GDM1 (cell line): ENCODE data around the gene ADGB.
"Not testable (repeated sequence)": the region's sequence is repeated elsewhere in the genome, so short reads cannot be mapped to it uniquely, and the experiment has no call there.

ENCODE experiments used
- DNase-seq: peaks from one replicate; lab custom pipeline; 2025; lab: John Stamatoyannopoulos, UW

The ADGB gene

GRCh38 chr6:146819596-146820320, 221.0 kb downstream of the ADGB start:
- no peak for DNase-seq

GRCh38 chr6:146827216-146827928, 228.6 kb downstream of the ADGB start:
- no peak for DNase-seq

GRCh38 chr6:146829792-146830565, 231.2 kb downstream of the ADGB start:
- DNase-seq, result no peak

GRCh38 chr6:146833157-146833556, 234.4 kb downstream of the ADGB start:
- DNase-seq, result no peak

GRCh38 chr6:146840216-146840615, 241.4 kb downstream of the ADGB start:
- no peak for DNase-seq

- no peak for DNase-seq
These were observed 241.9 kb downstream of the ADGB start for GRCh38 chr6:146840641-146841040.

- no peak for DNase-seq
These were observed 248.7 kb downstream of the ADGB start for GRCh38 chr6:146847426-146847825.

GRCh38 chr6:146850238-146850896, 251.6 kb downstream of the ADGB start:
- no peak for DNase-seq

GRCh38 chr6:146850981-146851380, 252.2 kb downstream of the ADGB start:
- DNase-seq, result no peak

- no peak for DNase-seq
These were observed 253.1 kb downstream of the ADGB start for GRCh38 chr6:146851837-146852236.

- not testable (repeated sequence) for DNase-seq
These were observed 255.9 kb downstream of the ADGB start for GRCh38 chr6:146854521-146855255.

- no peak for DNase-seq
These were observed 257.1 kb downstream of the ADGB start for GRCh38 chr6:146855889-146856288.

- no peak for DNase-seq
These were observed 257.5 kb downstream of the ADGB start for GRCh38 chr6:146856296-146856695.

- DNase-seq, result peak; percentile 49
These were observed 258.6 kb downstream of the ADGB start for GRCh38 chr6:146857180-146857979.

GRCh38 chr6:146857980-146858347, 259.2 kb downstream of the ADGB start:
- no peak for DNase-seq

GRCh38 chr6:146859206-146859605, 260.4 kb downstream of the ADGB start:
- DNase-seq, result no peak

- no peak for DNase-seq
These were observed 261.2 kb downstream of the ADGB start for GRCh38 chr6:146859795-146860495.

GRCh38 chr6:146860583-146860982, 261.8 kb downstream of the ADGB start:
- no peak for DNase-seq

GRCh38 chr6:146861029-146861563, 262.3 kb downstream of the ADGB start:
- DNase-seq, result no peak

- no peak for DNase-seq
These were observed 262.9 kb downstream of the ADGB start for GRCh38 chr6:146861716-146862115.
